Activated CD8-positive, alpha-beta T cell treated with anti-CD3 and anti-CD28 coated beads for 36 hours (primary cell): Measurements from ENCODE around the gene B4GAT1. TPM values are rescaled to one million over a fixed set of nuclear protein-coding genes. Genes with fewer than 3 reads are reported as not detected.

Source experiments
- ATAC-seq: fragments of 200-7000 bp; cut with Tn5 transposase; one replicate; pipeline ENCODE4 v1.10.0; 2021; ENCODE audit warnings: mild to moderate bottlenecking, moderate library complexity
- CTCF ChIA-PET: fragments of 350-600 bp; sonication (Branson Sonifier 250); formaldehyde crosslinking; loops from one replicate; lab custom pipeline; 2021; ENCODE audit warnings: antibody characterized with exemption; lab: Charles Lee
- POLR2A ChIA-PET: fragments of 350-600 bp; sonication (Branson Sonifier 250); formaldehyde crosslinking; loops from one replicate; lab custom pipeline; 2021; ENCODE audit warnings: antibody characterized with exemption; lab: Charles Lee
- DNase-seq: peaks from one replicate; pipeline ENCODE4 v3.0.0-alpha.2; 2020
- H3K27ac Mint-ChIP-seq: one replicate; pipeline ENCODE4 v1.8.0; 2021; ENCODE audit warnings: mild to moderate bottlenecking, mixed read lengths
- H3K27me3 Mint-ChIP-seq: one replicate; pipeline ENCODE4 v1.8.0; 2021; ENCODE audit warnings: mixed read lengths
- H3K36me3 Mint-ChIP-seq: one replicate; pipeline ENCODE4 v1.8.0; 2021; ENCODE audit warnings: low read depth, mixed read lengths
- H3K4me1 Mint-ChIP-seq: one replicate; pipeline ENCODE4 v1.8.0; 2021; ENCODE audit warnings: low read depth, mixed read lengths
- H3K4me3 Mint-ChIP-seq: one replicate; pipeline ENCODE4 v1.8.0; 2021; ENCODE audit warnings: mild to moderate bottlenecking, moderate library complexity, mixed read lengths
- H3K9me3 Mint-ChIP-seq: one replicate; pipeline ENCODE4 v1.8.0; 2021; ENCODE audit warnings: mixed read lengths
- CTCF ChIP-seq: fragments of 200-600 bp; IDR thresholded peaks from one replicate; pipeline ENCODE4 v1.8.0; 2022; ENCODE audit warnings: antibody characterized with exemption, mild to moderate bottlenecking
- intact Hi-C: fragments of 100-400 bp; cut with micrococcal nuclease; formaldehyde crosslinking; loops from one replicate; pipeline ENCODE4 v1.10.0; 2022
- total RNA-seq, 2 experiments: library from RNA; stranded (reverse); gene quantifications; one replicate each; pipeline ENCODE4 v1.2.3, GENCODE V29; 2021

The B4GAT1 gene
- total RNA-seq, 2 experiments from 2014 or later = 9.4 to 9.5 TPM

- CTCF ChIA-PET = interaction anchor here (1.0 to 6.9 kb wide), 6 partner anchors 8 to 55 kb away, joined by 3 to 51 read pairs (median 6); no protein-coding TSS in a partner anchor
- peaks cover 16% of the 10 kb centered on the region for H3K4me1 Mint-ChIP-seq
These were observed 19.5 kb upstream of the B4GAT1 start for GRCh38 chr11:66366844-66367477.

DNA sequence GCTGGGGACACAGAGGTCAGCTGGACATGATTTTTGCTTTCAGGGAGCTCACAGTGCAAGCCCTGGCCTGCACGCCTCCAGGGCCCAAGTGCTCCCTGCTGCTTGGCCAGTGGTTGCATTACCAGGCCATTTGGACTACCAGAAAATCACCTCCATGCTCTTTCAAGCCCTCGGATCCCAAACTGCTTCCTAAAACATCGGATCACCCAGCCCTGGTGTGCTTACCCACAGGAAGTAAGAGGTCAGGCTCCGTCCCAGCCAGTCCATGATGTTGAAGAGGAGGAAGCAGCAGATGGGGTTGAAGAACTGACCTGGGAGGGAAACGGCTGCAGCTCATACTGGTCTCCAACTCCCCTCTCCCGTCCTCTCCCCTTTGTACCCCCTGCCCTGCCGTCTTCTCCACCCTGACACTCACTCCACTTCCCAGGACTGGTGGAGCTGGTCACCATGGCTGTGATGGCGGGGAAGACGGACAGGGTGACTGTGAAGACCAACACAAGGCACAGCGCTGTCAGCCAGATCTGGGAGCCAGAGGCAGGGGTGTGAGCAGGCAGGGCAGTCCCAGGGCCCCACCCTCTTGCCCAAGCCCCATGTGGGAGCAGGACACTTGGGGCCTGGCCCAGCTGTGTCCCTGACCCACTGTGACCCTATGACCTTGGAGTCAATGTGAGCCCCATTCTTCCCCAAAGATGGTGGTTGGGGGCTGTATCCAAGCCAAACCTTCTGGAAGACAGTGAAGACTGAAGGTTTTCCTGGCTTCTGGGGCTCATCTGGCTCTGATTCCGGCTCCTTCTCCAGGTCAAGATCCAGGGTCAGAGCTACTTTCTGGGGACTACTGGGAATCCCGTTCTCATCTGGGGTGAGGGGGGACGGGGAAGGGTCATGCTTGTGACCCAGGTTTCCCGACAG lies 18.5 kb upstream of the B4GAT1 start:
- no peak for ATAC-seq
- Mint-ChIP-seq H3K36me3 (peaks cover 20% of the 10 kb centered on the region), H3K4me3 (no peak overlapping the region), H3K27me3 (no peaks in the 10 kb centered on the region), H3K9me3 (no peaks in the 10 kb centered on the region), H3K4me1 (peaks cover 16% of the 10 kb centered on the region), H3K27ac (no peak overlapping the region)
- ChIA-PET CTCF (interaction anchor here (1.0 to 6.9 kb wide), 10 partner anchors 9 to 64 kb away, joined by 3 to 51 read pairs (median 4); partner anchors contain the start of gene BRMS1), POLR2A (interaction anchor here (0.7 to 1.2 kb wide), 3 partner anchors 15 to 93 kb away, joined by 3 read pairs; no protein-coding TSS in a partner anchor)
- DNase-seq = no peak
- intact Hi-C loops = no loop called here
- TF ChIP-seq CTCF = no peak

More at GRCh38 chr11:66366844-66367477, 19.5 kb upstream of the B4GAT1 start:
- Mint-ChIP-seq H3K27me3 (no peaks in the 10 kb centered on the region), H3K36me3 (peaks cover 18% of the 10 kb centered on the region), H3K9me3 (no peaks in the 10 kb centered on the region), H3K4me3 (no peak overlapping the region), H3K27ac (no peak overlapping the region)
- no peak for TF ChIP-seq CTCF
- DNase-seq (no peak), ATAC-seq (no peak)
- intact Hi-C loops = no loop called here
- POLR2A ChIA-PET = interaction anchor here (0.6 to 1.2 kb wide), 5 partner anchors 8 to 286 kb away, joined by 3 read pairs; no protein-coding TSS in a partner anchor

DNA sequence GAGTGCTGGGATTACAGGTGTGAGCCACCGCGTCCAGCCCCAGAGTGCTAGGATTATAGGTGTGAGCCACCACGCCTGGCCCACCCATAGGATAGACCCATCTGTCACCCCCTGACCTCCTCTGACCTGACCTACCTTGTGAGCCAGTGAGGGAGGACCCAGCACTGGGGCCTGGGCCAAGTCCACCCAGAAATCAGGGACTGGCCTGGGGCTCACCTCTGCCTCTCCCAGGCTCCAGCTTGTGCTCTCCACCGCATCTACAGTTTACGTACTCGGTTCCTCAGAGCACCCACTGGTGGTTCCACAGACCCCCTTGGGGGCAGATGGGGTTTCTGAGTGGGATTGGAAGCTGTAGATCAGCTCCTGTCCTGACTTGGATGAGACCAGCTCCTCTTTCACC lies 17.7 kb upstream of the B4GAT1 start:
- no peak overlapping the region for H3K4me3 Mint-ChIP-seq
- no peaks in the 10 kb centered on the region for H3K9me3 Mint-ChIP-seq
- ChIA-PET CTCF (interaction anchor here (1.0 to 6.9 kb wide), 8 partner anchors 10 to 63 kb away, joined by 3 to 51 read pairs (median 6); partner anchors contain the start of gene BRMS1), POLR2A (interaction anchor here (0.7 kb wide), 1 partner anchor 17 kb away, joined by 3 read pairs; no protein-coding TSS in a partner anchor)
- peaks cover 11% of the 10 kb centered on the region for H3K4me1 Mint-ChIP-seq
- TF ChIP-seq CTCF = no peak
- intact Hi-C loops = no loop called here
- DNase-seq = no peak
- peaks cover 18% of the 10 kb centered on the region for H3K36me3 Mint-ChIP-seq
- no peak for ATAC-seq
- no peak overlapping the region for H3K27ac Mint-ChIP-seq
- H3K27me3 Mint-ChIP-seq = no peaks in the 10 kb centered on the region

DNA sequence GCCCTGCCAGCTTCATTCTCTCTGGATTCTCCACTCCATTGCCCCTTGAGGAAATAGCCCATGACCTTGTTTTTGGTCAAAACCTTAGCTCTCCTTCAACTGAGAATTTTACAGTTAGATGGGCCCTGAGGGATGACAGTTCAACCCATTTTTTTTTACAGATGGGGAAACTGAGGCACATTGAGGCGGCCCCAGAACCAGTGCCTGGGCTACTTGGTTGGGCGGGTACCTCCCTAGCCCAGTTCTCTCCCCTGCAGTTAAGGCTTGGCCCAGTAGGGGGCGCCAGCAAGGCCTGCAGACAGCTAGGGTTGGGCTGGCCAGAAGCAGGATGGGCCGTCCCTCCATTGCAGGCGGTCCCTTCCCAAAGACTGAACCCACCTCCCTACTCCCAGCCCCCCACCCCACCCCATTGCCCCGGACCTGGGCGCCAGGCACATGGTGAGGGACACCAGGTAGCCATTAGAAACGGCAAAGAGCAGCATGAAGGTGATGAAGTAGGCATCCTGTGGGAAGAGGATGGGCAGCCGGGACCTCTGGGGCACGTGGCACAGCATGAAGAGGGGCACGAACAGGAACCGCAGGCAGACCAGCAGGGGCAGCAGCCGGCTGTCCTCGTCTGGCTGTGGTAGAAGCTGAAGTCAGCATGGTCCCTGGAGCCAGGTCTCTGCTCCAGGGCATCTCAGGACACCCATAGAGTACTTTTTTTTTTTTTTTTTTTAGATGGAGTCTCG lies 16.5 kb upstream of the B4GAT1 start:
- CTCF ChIA-PET = interaction anchor here (0.5 to 6.9 kb wide), 25 partner anchors 8 to 494 kb away, joined by 3 to 51 read pairs (median 4); partner anchors contain the start of genes B4GAT1, BRMS1 and SLC29A2

More for the DNA sequence above, 16.5 kb upstream of the B4GAT1 start:
- no peaks in the 10 kb centered on the region for H3K9me3 Mint-ChIP-seq
- intact Hi-C loops = no loop called here
- DNase-seq = peak; percentile 88
- no peak overlapping the region for H3K27ac Mint-ChIP-seq
- POLR2A ChIA-PET = interaction anchor here (1.5 to 2.0 kb wide), 2 partner anchors 14 to 19 kb away, joined by 3 to 9 read pairs; partner anchors contain the start of gene BRMS1
- no peak overlapping the region for H3K4me3 Mint-ChIP-seq
- H3K27me3 Mint-ChIP-seq = no peaks in the 10 kb centered on the region
- H3K4me1 Mint-ChIP-seq = peaks cover 4% of the 10 kb centered on the region
- H3K36me3 Mint-ChIP-seq = peaks cover 12% of the 10 kb centered on the region
- peak; percentile 93 for TF ChIP-seq CTCF
- ATAC-seq = peak; percentile 92
